Stimulated activated naive CD8-positive, alpha-beta T cell treated with anti-CD3 and anti-CD28 coated beads, Interleukin-15, Interleukin-2, amounts not matched to agents 100 U/mL and 50 U/mL, for 24 hours (primary cell): ENCODE results near the gene PTPRCAP.
"Not testable (repeated sequence)": the region's sequence is repeated elsewhere in the genome, so short reads cannot be mapped to it uniquely, and the experiment has no call there.

Source experiments
- ATAC-seq: fragments of 150-1000 bp; cut with Tn5 transposase; one replicate; pipeline ENCODE4 v1.10.0; 2021
- DNase-seq: peaks from one replicate; pipeline ENCODE4 v3.0.0; 2021

The PTPRCAP gene

DNA sequence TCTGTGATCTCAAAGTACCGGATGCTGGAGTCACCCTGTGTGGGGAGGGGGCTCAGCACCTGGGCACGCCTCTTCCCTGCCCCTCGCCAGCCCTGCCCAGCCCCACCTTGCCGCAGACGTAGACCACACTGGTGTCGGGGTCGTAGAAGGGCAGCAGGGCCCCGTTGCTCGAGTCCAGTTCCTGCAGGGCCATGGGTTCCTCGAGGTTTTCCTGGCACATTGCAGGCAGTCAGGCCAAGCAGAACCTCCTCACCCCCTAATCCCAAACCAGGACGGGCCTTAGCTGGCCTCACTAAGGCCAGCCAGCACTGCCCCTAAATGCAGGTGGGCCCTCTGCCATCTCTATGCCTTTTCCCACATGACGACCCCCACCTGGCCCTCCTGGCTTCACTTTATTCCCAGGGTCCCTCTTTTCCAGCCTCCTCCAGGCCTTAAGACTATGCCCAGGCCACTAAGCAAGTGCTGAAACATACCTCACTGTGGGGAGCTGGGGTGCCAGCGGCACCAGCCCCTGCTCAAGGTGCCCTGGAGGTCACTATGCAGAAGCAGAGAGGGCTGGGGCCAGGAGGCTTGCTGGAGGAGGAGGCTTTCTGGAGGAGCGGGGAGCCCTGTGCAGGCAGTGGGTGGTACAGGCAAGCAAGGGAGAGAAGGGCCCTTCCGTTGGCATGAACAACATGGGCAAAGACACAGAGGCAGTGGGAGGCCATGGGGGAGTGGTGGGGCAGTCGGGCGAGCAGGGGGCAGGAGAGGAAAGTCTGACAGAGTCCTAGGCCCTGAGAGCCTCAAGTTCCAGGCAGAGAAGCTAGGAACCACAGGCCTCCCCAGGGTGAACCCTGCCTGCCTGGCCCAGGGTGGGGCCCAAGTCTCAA, 3.0 kb upstream of the PTPRCAP start:
- peak; percentile 27 for DNase-seq
- ATAC-seq: no peak

- ATAC-seq: no peak
- DNase-seq: peak; percentile 63
These were observed 2.1 kb upstream of the PTPRCAP start for GRCh38 chr11:67439321-67440228.

- peak; percentile 90 for DNase-seq
- peak; percentile 37 for ATAC-seq
These were observed 848 bp upstream of the PTPRCAP start for GRCh38 chr11:67438158-67438902.

- DNase-seq: no peak
- no peak for ATAC-seq
These were observed 301 bp upstream of the PTPRCAP start for GRCh38 chr11:67437809-67438157.

- ATAC-seq (peak; percentile 45), DNase-seq (peak; percentile 87)
These were observed 912 bp downstream of the PTPRCAP start for GRCh38 chr11:67436459-67437081.

- DNase-seq (peak; percentile 36), ATAC-seq (peak; percentile 5)
These were observed 1.6 kb downstream of the PTPRCAP start for GRCh38 chr11:67435727-67436458.

DNA sequence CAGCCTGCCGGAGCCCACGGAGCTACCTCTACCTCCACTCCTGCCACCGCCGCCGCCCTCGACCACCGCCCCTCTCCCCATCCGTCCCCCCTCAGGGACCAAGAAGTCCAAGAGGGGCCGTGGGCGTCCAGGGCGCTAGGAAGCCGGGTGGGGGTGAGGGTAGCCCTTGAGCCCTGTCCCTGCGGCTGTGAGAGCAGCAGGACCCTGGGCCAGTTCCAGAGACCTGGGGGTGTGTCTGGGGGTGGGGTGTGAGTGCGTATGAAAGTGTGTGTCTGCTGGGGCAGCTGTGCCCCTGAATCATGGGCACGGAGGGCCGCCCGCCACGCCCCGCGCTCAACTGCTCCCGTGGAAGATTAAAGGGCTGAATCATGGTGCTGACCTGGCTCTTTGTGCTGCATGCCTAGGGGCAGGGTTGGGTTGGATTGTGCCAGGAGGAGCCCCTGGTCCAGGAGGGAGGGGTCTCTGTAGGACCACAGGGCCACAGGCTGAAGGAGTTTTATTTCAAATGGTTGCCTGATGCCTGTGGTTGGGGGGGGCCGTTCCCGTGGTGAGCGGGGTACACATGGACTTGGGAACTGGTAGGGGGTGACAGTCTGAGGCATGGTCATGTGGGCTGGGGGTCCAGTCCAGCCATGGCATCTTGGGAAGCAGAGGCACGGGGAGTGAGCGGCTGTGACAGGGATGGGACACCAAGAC, 2.3 kb downstream of the PTPRCAP start:
- DNase-seq: peak; percentile 73
- ATAC-seq: peak; percentile 6

- DNase-seq (peak; percentile 59), ATAC-seq (peak; percentile 11)
These were observed 3.0 kb downstream of the PTPRCAP start for GRCh38 chr11:67434395-67434881.

- DNase-seq: peak; percentile 42
- no peak for ATAC-seq
These were observed 3.7 kb downstream of the PTPRCAP start for GRCh38 chr11:67433536-67434394.

- ATAC-seq (no peak), DNase-seq (no peak)
These were observed 4.7 kb downstream of the PTPRCAP start for GRCh38 chr11:67432655-67433349.

- no peak for DNase-seq
- ATAC-seq: no peak
These were observed 5.9 kb downstream of the PTPRCAP start for GRCh38 chr11:67431346-67432249.

DNA sequence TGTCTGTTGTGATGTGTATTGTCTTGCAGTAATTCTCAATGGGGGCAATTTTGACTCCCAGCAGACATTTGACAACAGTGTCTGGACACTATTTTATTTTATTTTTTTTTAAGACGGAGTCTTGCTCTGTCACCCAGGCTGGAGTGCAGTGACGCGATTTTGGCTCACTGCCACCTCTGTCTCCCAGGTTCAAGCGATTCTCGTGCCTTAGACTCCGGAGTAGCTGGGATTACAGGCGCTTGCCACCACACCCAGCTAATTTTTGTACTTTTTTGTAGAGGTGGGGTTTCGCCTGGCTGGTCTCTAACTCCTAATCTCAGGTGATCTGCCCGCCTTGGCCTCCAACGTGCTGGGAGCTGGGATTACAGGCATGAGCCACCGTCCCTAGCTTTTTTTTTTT, 7.8 kb downstream of the PTPRCAP start:
- no peak for ATAC-seq

GRCh38 chr11:67429038-67429668, 8.3 kb downstream of the PTPRCAP start:
- DNase-seq (peak; percentile 20), ATAC-seq (no peak)

More for the DNA sequence above, 7.8 kb downstream of the PTPRCAP start:
- no peak for DNase-seq

- ATAC-seq (peak; percentile 91), DNase-seq (peak; percentile 100)
These were observed 9.2 kb downstream of the PTPRCAP start, which contains the start of gene RPS6KB2 for GRCh38 chr11:67428052-67429001. Gene RPS6KB2, plus strand, starts transcription at chr11:67428494. Its CDS starts 52 bp downstream, at chr11:67428546.

- DNase-seq: peak; percentile 37
- not testable (repeated sequence) for ATAC-seq
These were observed 10.1 kb downstream of the PTPRCAP start for GRCh38 chr11:67427364-67427859.
